ENCODE measurements around the gene TNRC6C.
"Not testable (repeated sequence)": the region's sequence is repeated elsewhere in the genome, so short reads cannot be mapped to it uniquely, and the experiment has no call there.

TNRC6C gene

DNA sequence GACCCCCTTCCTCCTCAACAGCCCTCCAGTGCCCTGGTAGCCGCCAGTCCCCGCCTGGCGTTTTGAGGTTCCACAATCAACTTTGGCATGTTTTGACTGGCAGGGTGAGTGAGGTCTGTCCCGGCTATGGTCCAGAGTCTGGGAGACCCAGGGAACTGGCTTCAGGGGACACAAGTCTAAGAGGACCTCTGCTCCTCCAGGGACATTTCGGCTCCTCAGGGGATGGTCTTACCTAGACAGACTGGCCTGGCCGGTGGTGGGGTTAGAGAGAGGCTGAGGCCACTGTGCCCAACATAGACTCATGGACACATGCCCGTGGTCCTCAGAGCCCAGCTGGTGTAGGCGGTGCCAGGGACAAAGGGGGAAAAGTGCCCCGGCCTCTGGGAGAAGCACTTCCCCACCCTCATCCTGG is 174.3 kb downstream of the TNRC6C start:
- Histone ChIP-seq H3K4me1 (ENCODE audit: control insufficient read depth, insufficient read depth, low read length) (peaks cover 3% of the 10 kb centered on the region), H3K27me3 (replicated peaks; ENCODE audit: control insufficient read depth, insufficient read depth, low read length) (peaks cover 37% of the 10 kb centered on the region)
- DNase-seq (ENCODE audit: low read depth): no peak

DNA sequence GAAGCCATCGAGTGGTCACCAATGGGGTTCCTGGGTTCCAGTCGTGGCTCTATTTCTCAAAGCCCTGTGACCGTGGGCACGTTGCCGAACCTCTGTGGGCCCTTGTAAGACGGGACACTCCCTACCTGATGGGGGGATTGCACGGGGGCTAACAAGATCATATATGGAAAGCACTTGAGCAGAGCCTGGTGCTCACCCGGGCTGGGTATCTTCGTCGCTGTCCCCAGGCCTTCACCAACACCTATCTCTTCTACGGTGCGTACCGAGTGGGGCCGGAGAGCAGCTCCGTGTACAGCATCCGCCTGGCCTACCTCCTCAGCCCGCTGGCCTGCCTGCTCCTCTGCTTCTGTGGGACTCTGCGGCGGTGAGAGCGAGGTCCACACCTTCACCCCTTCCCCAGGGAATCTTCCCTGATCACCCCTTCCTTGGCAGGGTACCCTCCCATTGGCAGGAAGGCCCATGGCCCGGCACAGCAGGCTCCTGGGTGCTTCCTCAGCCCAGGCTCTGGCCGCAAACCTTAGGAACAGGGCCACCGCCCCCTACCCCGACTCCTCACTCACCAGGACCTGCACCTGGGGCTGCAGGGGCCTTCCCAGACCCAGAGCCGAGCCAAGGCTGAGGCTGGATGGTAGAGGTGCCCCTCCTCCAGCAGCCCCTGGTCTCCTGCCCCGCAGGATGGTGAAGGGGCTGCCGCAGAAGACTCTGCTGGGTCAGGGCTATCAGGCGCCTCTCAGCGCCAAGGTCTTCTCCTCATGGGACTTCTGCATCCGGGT is 174.9 kb downstream of the TNRC6C start:
- Histone ChIP-seq H3K4me3 (ENCODE audit: low read length) (no peak overlapping the region), H3K9ac (ENCODE audit: low read length) (no peak overlapping the region), H3K9me3 (ENCODE audit: control insufficient read depth, low read length) (no peaks in the 10 kb centered on the region), H3K36me3 (ENCODE audit: control insufficient read depth, insufficient read depth, low read length, severe bottlenecking) (no peaks in the 10 kb centered on the region), H3K4me1 (ENCODE audit: control insufficient read depth, insufficient read depth, low read length) (no peaks in the 10 kb centered on the region), H3K27me3 (replicated peaks; ENCODE audit: control insufficient read depth, insufficient read depth, low read length) (peaks cover 40% of the 10 kb centered on the region)
- DNase-seq (ENCODE audit: low read depth): no peak

More for the DNA sequence above, 174.3 kb downstream of the TNRC6C start:
- H3K9ac ChIP-seq (ENCODE audit: low read length): no peak overlapping the region
- H3K4me3 ChIP-seq (ENCODE audit: low read length): no peak overlapping the region
- no peaks in the 10 kb centered on the region for H3K36me3 ChIP-seq (ENCODE audit: control insufficient read depth, insufficient read depth, low read length, severe bottlenecking)
- no peaks in the 10 kb centered on the region for H3K9me3 ChIP-seq (ENCODE audit: control insufficient read depth, low read length)

DNA sequence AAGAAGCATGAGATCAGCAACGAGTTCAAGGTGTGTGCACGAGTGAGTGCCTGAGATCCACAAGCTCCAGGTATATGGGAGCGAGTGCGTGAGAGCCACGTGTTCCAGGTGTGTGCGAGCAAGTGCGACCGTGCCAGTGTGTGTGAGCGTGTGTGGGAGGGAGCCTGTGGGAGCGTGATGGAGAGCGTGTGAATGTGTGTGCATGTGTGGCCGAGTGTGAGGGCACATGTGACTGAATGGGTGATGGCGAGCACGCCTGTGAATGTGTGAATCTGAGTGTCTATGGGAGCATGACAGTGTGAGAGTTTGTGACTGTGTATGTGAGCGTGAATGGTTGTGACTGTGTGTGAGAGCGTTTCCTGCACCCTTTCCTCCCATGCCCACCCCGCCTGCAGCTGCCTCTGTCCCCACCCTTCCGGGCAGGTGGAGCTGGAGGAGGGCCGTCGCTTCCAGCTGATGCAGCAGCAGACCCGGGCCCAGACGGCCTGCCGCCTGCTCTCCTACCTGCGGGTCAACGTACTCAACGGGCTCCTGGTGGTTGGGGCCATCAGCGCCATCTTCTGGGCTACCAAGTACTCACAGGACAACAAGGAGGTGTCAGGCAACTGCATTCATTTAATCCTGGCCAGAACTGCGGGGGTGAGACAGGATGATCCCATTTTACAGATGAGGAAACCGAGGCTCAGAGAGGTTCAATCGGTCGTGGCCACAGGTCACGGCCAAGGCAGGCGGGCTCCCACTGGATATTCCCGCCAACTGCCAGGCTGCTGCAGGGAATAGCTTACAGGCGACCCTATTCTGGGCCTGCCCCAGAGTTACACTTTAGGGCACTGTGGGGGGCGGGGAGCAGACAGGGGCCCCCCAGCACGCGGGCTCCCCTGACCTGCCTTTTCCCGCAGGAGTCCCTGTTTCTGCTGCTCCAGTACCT is 175.7 kb downstream of the TNRC6C start:
- H3K27me3 ChIP-seq (replicated peaks; ENCODE audit: control insufficient read depth, insufficient read depth, low read length): peaks cover 42% of the 10 kb centered on the region
- no peak overlapping the region for H3K4me3 ChIP-seq (ENCODE audit: low read length)
- H3K4me1 ChIP-seq (ENCODE audit: control insufficient read depth, insufficient read depth, low read length): no peaks in the 10 kb centered on the region
- no peak overlapping the region for H3K9ac ChIP-seq (ENCODE audit: low read length)
- DNase-seq (ENCODE audit: low read depth): peak; percentile 29
- H3K9me3 ChIP-seq (ENCODE audit: control insufficient read depth, low read length): no peaks in the 10 kb centered on the region
- no peaks in the 10 kb centered on the region for H3K36me3 ChIP-seq (ENCODE audit: control insufficient read depth, insufficient read depth, low read length, severe bottlenecking)

DNA sequence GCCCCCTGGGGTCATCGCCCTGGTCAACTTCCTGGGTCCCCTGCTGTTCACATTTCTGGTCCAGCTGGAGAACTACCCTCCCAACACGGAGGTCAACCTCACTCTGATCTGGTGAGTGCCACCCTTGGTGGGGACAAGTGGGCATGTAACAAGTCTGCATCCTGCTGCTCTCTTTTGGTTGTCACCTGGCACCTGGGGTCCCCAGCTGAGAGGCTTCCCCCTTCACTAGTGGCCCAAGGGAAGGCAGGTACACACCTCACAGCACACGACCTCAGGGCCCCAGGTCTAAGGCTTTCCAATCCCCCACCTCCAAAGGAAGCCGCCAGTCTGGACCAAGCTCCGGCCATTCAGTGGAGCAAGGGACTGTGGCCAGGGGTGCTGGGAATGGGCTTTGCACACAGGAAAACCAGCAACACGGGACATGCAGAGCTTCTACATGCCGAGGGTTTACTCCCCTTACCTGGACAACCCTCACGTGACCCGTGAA is 176.4 kb downstream of the TNRC6C start:
- Histone ChIP-seq H3K9ac (ENCODE audit: low read length) (no peak overlapping the region), H3K9me3 (ENCODE audit: control insufficient read depth, low read length) (no peaks in the 10 kb centered on the region), H3K4me3 (ENCODE audit: low read length) (no peak overlapping the region), H3K4me1 (ENCODE audit: control insufficient read depth, insufficient read depth, low read length) (no peaks in the 10 kb centered on the region), H3K27me3 (replicated peaks; ENCODE audit: control insufficient read depth, insufficient read depth, low read length) (peaks cover 35% of the 10 kb centered on the region), H3K36me3 (ENCODE audit: control insufficient read depth, insufficient read depth, low read length, severe bottlenecking) (no peaks in the 10 kb centered on the region)
- DNase-seq (ENCODE audit: low read depth): no peak

DNA sequence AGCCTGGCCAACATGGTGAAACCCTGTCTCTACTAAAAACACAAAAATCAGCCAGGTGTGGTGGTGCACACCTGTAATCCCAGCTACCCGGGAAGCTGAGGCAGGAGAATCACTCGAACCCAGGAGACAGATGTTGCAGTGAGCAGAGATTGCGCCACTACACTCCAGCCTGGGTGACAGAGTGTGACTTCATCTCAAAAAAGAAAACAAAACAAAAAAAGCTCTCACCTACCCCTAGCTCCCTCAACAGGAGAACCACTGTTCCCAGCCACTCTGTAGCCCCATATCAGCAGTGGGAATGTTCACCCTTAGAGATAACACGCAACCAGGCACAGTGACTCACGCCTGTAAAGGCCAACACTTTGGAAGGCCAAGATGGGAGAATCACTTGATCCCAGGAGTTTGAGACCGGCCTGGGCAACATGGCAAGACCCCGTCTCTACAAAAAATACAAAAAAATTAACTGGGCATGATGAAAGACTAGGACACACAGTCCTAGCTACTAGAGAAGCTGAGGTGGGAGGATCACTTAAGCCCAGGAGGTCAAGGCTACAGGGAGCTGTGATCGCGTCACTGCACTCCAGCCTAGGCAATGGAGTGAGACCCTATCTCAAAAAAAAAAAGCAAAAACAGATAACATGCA is 177.5 kb downstream of the TNRC6C start:
- Histone ChIP-seq H3K9me3 (ENCODE audit: control insufficient read depth, low read length) (no peaks in the 10 kb centered on the region), H3K4me3 (ENCODE audit: low read length) (no peak overlapping the region), H3K9ac (ENCODE audit: low read length) (no peak overlapping the region), H3K4me1 (ENCODE audit: control insufficient read depth, insufficient read depth, low read length) (no peaks in the 10 kb centered on the region), H3K27me3 (replicated peaks; ENCODE audit: control insufficient read depth, insufficient read depth, low read length) (peaks cover 26% of the 10 kb centered on the region), H3K36me3 (ENCODE audit: control insufficient read depth, insufficient read depth, low read length, severe bottlenecking) (no peaks in the 10 kb centered on the region)
- no peak for DNase-seq (ENCODE audit: low read depth)

DNA sequence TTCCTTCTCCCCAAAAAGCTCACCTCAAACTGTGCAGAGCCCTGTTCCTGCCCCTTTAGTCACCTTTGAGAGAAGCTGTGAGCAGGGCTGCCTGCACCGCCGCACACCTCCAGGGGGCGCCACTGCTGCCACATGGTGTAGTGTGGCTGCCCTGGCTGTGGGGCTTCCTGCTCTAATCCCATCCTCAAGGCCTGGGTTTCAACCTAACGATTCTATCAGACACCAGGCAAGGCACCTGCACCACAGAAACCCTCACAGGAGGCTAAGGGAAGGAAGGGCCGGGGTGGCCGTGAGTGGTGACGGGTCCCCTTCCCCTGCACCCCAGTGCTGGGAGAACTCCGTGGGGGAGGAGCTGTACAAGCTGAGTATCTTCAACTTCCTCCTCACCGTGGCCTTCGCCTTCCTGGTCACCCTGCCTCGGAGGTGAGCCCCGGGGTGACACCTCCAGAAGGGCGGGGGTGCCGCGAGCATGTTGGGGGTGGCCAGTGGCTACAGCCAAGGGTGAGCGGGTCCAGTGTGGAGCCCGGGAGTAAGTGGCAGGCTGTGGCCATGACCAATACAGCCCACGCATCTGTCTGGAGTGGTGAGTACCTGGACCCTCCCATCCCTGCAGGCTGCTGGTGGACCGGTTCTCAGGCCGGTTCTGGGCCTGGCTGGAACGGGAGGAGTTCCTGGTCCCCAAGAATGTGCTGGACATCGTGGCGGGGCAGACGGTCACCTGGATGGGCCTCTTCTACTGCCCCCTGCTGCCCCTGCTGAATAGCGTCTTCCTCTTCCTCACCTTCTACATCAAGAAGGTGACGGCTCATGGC is 179.1 kb downstream of the TNRC6C start:
- DNase-seq (ENCODE audit: low read depth): no peak
- Histone ChIP-seq H3K36me3 (ENCODE audit: control insufficient read depth, insufficient read depth, low read length, severe bottlenecking) (no peaks in the 10 kb centered on the region), H3K9ac (ENCODE audit: low read length) (no peak overlapping the region), H3K27me3 (replicated peaks; ENCODE audit: control insufficient read depth, insufficient read depth, low read length) (peaks cover 25% of the 10 kb centered on the region), H3K4me1 (ENCODE audit: control insufficient read depth, insufficient read depth, low read length) (no peaks in the 10 kb centered on the region), H3K4me3 (ENCODE audit: low read length) (no peak overlapping the region), H3K9me3 (ENCODE audit: control insufficient read depth, low read length) (no peaks in the 10 kb centered on the region)

DNA sequence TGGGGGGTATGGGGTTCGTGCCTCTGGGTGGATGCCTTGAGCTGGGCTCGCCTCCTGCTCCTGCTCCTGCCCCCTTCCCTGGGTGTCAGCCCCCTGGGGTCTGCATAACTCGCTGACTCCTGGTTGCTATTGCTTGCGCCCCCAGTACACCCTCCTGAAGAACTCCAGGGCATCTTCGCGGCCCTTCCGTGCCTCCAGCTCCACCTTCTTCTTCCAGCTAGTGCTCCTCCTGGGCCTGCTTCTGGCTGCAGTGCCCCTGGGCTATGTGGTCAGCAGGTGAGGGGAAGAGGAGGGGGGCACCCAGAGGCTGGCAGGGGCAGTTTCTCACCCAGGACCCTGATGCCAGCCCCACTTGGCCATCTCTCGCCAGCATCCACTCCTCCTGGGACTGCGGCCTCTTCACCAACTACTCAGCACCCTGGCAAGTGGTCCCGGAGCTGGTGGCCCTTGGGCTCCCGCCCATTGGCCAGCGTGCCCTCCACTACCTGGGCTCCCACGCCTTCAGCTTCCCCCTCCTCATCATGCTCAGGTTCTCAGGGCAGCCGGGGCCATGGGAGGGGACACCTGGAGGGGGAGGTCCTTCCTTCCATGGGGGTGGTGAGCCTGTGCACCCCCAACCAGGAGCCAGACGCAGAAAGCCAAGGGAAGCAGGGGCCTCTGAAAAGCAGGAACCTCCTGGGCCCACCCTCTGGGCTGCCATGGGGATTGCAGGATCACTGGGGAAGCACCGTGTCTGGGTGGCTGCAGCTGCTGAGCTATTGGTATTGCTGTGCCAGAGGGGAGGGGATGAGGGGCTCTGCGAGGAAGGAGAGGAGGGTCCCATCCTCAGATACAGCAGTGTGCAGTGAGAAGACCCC is 179.9 kb downstream of the TNRC6C start:
- Histone ChIP-seq H3K4me1 (ENCODE audit: control insufficient read depth, insufficient read depth, low read length) (no peaks in the 10 kb centered on the region), H3K36me3 (ENCODE audit: control insufficient read depth, insufficient read depth, low read length, severe bottlenecking) (no peaks in the 10 kb centered on the region), H3K9ac (ENCODE audit: low read length) (no peak overlapping the region), H3K4me3 (ENCODE audit: low read length) (no peak overlapping the region), H3K9me3 (ENCODE audit: control insufficient read depth, low read length) (no peaks in the 10 kb centered on the region), H3K27me3 (replicated peaks; ENCODE audit: control insufficient read depth, insufficient read depth, low read length) (peaks cover 21% of the 10 kb centered on the region)
- DNase-seq (ENCODE audit: low read depth): no peak

DNA sequence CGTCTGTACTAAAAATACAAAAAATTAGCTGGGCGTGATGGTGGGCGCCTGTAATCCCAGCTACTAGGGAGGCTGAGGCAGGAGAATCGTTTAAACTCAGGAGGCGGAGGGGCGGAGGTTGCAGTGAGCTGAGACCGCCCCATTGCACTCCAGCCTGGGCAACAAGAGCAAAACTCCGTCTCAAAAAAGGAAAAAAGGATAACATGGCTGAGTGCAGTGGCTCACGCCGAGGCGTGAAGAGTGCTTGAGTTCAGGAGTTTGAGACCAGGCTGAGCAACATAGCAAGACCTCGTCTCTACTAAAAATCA is 181.3 kb downstream of the TNRC6C start:
- not testable (repeated sequence) for H3K9ac ChIP-seq (ENCODE audit: low read length); H3K4me3 ChIP-seq (ENCODE audit: low read length); H3K36me3 ChIP-seq (ENCODE audit: control insufficient read depth, insufficient read depth, low read length, severe bottlenecking); H3K9me3 ChIP-seq (ENCODE audit: control insufficient read depth, low read length); DNase-seq (ENCODE audit: low read depth); H3K27me3 ChIP-seq (replicated peaks; ENCODE audit: control insufficient read depth, insufficient read depth, low read length)
- H3K4me1 ChIP-seq (ENCODE audit: control insufficient read depth, insufficient read depth, low read length): peaks cover 11% of the 10 kb centered on the region

DNA sequence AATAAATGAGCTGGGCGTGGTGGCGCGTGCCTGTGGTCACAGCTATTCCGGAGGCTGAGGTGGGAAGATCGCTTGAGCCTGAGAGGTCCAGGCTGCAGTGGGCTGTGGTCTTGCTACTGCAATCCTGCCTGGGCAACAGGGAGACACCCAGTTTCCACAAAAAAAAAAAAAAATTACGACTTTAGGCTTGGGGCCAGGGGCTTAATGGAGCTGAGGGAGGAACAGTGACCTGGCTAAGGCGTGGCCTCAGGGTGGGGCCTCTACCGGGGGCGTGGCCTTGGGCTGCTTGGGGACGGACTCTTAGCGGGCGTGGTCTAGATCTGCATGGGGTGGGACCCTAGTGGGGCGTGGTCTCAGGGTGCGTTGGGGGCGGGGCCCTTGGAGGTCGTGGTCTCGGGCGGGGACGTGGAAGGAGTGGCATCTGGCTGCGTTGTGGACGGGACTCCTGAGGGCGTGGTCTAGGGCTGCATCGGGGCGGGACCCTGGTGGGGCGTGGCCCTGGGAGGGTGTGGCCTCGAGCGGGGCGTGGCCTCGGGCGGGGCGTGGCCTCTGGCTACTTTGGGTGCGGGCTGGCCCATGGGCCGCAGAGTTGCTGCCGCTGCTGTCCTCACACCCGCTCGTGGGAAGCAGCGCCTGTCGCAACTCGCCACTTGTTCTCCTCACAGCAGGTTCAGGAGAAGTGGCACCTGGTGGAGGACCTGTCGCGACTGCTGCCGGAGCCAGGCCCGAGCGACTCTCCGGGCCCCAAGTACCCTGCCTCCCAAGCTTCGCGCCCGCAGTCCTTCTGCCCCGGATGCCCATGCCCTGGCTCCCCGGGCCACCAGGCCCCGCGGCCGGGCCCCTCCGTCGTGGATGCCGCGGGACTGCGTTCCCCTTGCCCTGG is 181.9 kb downstream of the TNRC6C start:
- H3K36me3 ChIP-seq (ENCODE audit: control insufficient read depth, insufficient read depth, low read length, severe bottlenecking): no peaks in the 10 kb centered on the region
- H3K4me1 ChIP-seq (ENCODE audit: control insufficient read depth, insufficient read depth, low read length): peaks cover 17% of the 10 kb centered on the region
- H3K9ac ChIP-seq (ENCODE audit: low read length): no peak overlapping the region
- DNase-seq (ENCODE audit: low read depth): peak; percentile 37
- H3K9me3 ChIP-seq (ENCODE audit: control insufficient read depth, low read length): no peaks in the 10 kb centered on the region
- no peak overlapping the region for H3K4me3 ChIP-seq (ENCODE audit: low read length)
- H3K27me3 ChIP-seq (replicated peaks; ENCODE audit: control insufficient read depth, insufficient read depth, low read length): peaks cover 9% of the 10 kb centered on the region

Data from adipocyte (in vitro differentiated cells).